VCaP (cell line): ENCODE data around the gene PRR15.

Experiments used
- H3K27ac ChIP-seq: fragments of 450-650 bp; 2 replicates; pipeline ENCODE4 v1.5.1; 2017
- CTCF ChIP-seq: fragments of 450-650 bp; conservative IDR thresholded peaks from 2 replicates; pipeline ENCODE4 v1.5.1; 2017; ENCODE audit warnings: mild to moderate bottlenecking, moderate library complexity

The PRR15 gene

GRCh38 chr7:29561271-29561670 lies 2.4 kb upstream of the PRR15 start:
- H3K27ac ChIP-seq: no peak overlapping the region
- no peak for TF ChIP-seq CTCF

- no peak for TF ChIP-seq CTCF
- no peak overlapping the region for H3K27ac ChIP-seq
Measured at GRCh38 chr7:29562307-29562706, 1.3 kb upstream of the PRR15 start.

- H3K27ac ChIP-seq: no peak overlapping the region
- no peak for TF ChIP-seq CTCF
Measured at GRCh38 chr7:29564496-29565223, 1.0 kb downstream of the PRR15 start.

- H3K27ac ChIP-seq: no peak overlapping the region
Measured at GRCh38 chr7:29565224-29565630, 1.6 kb downstream of the PRR15 start.

GRCh38 chr7:29565634-29565981 lies 2.0 kb downstream of the PRR15 start:
- no peak overlapping the region for H3K27ac ChIP-seq
- TF ChIP-seq CTCF: no peak

More at GRCh38 chr7:29565224-29565630, 1.6 kb downstream of the PRR15 start:
- no peak for TF ChIP-seq CTCF

GRCh38 chr7:29565982-29566746 lies 2.5 kb downstream of the PRR15 start:
- no peak for TF ChIP-seq CTCF
- H3K27ac ChIP-seq: no peak overlapping the region

- TF ChIP-seq CTCF: no peak
- H3K27ac ChIP-seq: no peak overlapping the region
Measured at GRCh38 chr7:29567174-29567573, 3.5 kb downstream of the PRR15 start.
